HG03565 (cell line): ENCODE measurements around the gene ARHGAP5.

Source experiments
- ATAC-seq: cut with Tn5 transposase; IDR thresholded peaks from one replicate; pipeline ENCODE4 v1.9.1; 2021; ENCODE audit warnings: mild to moderate bottlenecking, moderate library complexity; ENCODE audit not compliant: unreplicated experiment

ARHGAP5 gene, protein sequence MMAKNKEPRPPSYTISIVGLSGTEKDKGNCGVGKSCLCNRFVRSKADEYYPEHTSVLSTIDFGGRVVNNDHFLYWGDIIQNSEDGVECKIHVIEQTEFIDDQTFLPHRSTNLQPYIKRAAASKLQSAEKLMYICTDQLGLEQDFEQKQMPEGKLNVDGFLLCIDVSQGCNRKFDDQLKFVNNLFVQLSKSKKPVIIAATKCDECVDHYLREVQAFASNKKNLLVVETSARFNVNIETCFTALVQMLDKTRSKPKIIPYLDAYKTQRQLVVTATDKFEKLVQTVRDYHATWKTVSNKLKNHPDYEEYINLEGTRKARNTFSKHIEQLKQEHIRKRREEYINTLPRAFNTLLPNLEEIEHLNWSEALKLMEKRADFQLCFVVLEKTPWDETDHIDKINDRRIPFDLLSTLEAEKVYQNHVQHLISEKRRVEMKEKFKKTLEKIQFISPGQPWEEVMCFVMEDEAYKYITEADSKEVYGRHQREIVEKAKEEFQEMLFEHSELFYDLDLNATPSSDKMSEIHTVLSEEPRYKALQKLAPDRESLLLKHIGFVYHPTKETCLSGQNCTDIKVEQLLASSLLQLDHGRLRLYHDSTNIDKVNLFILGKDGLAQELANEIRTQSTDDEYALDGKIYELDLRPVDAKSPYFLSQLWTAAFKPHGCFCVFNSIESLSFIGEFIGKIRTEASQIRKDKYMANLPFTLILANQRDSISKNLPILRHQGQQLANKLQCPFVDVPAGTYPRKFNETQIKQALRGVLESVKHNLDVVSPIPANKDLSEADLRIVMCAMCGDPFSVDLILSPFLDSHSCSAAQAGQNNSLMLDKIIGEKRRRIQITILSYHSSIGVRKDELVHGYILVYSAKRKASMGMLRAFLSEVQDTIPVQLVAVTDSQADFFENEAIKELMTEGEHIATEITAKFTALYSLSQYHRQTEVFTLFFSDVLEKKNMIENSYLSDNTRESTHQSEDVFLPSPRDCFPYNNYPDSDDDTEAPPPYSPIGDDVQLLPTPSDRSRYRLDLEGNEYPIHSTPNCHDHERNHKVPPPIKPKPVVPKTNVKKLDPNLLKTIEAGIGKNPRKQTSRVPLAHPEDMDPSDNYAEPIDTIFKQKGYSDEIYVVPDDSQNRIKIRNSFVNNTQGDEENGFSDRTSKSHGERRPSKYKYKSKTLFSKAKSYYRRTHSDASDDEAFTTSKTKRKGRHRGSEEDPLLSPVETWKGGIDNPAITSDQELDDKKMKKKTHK (N-terminal part only)

DNA sequence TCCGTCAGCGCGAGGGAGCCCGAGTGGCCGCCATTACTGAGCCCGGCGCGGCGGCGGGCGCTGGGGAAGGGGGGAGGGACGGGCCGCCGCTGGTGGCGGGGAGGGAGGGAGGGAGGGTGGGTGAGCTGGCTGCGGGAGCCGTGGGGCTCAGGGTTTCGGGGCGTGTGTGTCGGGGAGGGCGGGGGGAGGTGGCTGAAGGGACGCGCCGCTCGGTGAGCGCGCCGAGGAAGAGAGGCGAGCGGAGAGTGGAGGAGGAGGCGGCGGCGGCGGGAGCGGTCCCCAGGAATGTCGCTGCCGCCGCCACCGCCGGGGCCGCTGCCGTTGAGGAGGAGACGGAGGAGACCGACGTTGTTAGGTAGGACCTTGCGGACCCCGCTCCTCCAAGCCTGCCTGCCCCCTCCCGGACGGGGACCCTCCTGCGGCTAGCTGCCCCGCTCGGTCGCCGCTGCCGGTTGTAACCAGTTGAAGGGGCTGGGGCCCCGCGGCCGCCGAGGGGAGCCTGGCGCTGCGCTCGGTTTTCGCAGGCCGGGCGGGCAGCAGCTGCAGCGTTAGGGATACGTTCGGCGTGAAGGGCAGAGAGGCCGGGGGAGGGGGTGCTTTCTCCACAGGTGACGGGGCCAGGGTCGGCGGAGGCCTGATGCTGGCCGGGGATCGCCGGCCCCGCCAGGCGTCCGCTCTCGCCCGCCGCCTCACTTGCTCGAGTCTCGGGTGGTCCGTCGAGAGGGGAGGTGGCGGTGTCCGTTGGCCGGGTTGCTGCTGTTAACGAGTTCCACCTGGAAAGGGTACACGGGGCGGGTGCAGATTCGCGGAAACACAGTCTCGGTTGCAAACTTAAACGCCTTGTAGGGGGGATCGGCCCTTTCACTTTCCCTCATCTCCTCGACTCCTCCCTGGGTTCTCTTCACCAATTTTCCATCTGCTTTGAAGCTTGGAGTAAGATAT lies at the start of gene ARHGAP5:
Gene ARHGAP5 (plus strand): TSS at position 224 of the 942 bp plus-strand sequence. CDS start 13,366 bp downstream, outside the sequence.
- ATAC-seq, result peak; percentile 19

GRCh38 chr14:32028599-32028998 lies 48.5 kb upstream of the ARHGAP5 start:
- no peak for ATAC-seq

GRCh38 chr14:32033543-32033942 lies 43.6 kb upstream of the ARHGAP5 start:
- no peak for ATAC-seq

GRCh38 chr14:32038876-32039275 lies 38.2 kb upstream of the ARHGAP5 start:
- ATAC-seq, result no peak

DNA sequence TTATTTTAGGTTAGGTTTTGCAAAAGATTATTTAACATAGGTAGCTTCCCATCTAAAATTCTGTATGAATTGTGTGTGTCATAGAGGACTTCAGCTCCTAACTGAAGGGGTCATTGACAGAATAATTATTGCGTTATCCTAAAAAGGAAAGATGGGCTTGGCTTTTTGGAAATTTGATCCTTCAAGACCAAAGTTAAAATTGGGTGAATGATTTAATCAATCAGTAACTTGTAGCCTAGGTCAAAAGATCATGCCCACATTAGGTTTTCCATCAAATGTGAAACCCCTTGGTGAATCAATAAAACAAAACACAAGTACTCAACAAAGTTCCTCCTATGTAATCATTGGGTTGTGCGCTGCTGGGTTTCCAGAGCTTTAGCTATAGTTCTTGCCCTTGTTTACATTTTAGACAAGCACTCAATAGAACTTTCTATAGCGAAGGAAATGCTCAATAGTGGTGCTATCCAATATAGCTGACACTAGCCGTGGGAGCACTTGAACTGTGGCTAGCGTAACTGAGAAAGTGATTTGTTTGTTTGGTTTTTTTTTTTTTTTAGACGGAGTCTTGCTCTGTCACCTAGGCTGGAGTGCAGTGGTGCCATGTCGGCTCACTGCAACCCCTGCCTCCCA lies 37.6 kb upstream of the ARHGAP5 start:
- no peak for ATAC-seq

DNA sequence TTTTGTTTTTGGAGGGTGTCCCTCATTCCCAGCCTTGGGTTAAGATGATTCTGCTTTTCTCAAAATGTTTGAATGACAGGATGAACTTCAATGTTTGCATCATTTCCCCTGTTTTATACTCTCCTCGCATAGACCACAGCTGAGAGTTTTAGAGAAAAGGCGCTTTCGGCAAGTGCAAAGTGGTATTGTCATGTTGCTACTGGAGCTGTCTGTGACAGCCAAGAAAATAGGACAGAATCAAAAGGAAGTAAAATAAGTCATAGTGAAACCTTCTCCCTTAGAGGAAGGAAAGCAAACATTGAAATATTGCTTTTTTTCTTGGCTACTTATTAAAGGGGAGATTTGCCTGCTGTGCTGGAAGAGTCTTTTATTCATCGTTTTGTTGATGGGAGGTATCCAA lies 33.5 kb upstream of the ARHGAP5 start:
- no peak for ATAC-seq

DNA sequence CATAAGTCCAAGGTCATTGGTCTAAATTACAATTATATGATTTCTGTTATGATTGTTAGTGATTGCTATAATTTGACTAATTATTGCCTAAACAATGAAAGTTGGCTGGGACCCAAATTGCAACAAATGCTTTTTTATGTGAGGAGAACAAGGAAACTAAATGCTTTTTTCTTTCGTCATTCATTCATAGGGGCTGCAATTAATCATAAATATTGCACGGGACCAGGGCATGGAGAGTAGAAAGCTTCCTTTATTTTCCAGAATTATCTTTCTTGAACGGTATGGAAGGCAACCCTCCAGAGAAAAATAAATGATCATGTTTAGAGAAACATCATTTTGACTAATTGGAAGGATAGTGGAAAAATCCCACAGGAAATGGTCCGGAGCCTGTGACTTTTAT lies 32.6 kb upstream of the ARHGAP5 start:
- ATAC-seq, result no peak

DNA sequence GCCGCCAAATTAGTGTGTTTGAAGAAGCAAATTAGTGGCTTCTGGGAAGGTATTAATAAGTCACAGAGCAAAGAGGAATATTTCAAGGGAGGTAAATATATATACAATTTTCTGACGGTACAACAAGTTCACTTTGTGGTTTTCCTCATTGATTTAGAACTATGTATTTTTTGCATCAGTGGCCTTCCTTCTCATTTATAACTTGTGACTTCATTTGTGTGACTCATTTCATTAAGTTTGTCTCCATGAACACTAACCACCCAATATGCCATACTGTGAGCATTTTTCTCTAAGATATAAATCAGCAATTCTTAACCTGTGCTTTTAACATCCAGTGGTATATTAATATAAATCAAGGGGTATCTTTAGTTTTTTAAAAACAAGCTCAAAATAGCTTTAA lies 29.3 kb upstream of the ARHGAP5 start:
- ATAC-seq, result peak; percentile 59

GRCh38 chr14:32049361-32050088 lies 27.6 kb upstream of the ARHGAP5 start:
- ATAC-seq, result no peak

DNA sequence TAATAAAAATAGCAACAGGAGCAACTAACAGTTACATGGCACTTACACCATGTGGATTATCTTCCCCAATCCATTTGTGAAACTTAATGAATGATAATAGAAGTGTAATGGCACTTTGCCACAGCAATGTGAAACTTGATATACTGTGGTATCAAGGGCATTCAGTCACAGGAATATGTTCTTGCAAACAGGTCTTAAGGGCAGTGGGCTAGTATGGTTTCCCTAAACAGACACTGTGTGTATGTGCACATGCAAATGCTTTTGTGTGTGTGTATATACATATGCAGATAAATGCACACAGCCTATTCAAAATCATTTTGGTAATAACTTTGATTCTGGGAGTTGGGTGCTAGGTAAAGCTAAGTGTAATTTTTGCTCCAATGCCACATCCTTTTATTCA lies 26.2 kb upstream of the ARHGAP5 start:
- no peak for ATAC-seq

DNA sequence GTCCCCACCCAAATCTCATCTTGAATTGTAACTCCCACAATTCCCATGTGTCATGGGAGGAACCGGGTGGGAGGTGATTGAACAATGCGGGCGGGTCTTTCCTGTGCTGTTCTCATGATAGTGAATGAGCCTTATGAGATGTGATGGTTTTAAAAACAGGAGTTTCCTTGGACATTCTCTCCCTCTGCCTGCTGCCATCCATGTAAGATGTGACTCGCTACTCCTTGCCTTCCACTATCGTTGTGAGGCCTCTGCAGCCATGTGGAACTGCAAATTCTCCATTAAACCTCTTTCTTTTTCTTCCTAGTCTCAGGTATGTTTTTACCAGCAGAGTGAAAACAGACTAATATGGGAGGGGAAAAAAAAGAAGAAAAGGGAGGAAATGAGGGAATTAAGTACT lies 22.6 kb upstream of the ARHGAP5 start:
- no peak for ATAC-seq

GRCh38 chr14:32055175-32055574 lies 21.9 kb upstream of the ARHGAP5 start:
- no peak for ATAC-seq

- no peak for ATAC-seq
These were observed 17.4 kb upstream of the ARHGAP5 start for GRCh38 chr14:32059702-32060101.

- no peak for ATAC-seq
These were observed 12.2 kb upstream of the ARHGAP5 start for GRCh38 chr14:32064931-32065330.

DNA sequence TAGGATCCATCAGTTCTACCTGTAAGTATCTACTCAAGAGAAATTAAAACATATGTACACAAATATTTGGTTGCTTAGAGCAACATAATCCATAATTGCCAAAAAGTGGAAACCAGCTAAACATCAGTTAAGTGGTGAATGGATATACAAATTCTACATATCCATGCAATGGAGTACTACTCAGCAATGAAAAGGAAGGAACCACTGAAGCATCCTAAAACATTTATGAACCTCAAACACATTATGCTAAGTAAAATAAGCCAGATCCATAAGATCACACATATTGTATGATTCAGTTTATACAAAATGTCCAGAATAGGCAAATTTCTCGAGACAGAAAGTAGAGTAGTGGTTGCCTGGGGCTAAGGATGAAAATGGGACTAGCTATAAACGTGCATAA lies 8.4 kb upstream of the ARHGAP5 start:
- no peak for ATAC-seq

DNA sequence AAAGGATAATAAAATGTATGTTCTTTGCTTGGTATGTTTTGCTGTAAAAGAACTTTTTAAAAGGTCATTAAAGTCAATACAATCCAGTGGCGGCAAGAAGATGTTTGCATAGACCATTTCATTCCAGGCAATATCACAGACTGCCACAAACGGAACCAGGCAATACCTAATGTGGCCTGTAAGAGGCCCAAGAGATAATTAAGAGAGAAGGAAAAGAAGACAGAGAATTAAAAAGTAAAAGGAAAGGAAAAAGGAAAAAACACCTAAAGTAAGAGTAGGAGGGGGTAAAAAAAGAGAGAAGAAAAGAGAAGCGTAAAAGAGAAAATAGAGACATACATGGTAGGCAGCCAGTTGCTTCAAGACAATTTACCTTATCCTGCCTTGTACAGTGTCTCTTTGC lies 6.8 kb upstream of the ARHGAP5 start:
- no peak for ATAC-seq

GRCh38 chr14:32072676-32073075 lies 4.4 kb upstream of the ARHGAP5 start:
- no peak for ATAC-seq

DNA sequence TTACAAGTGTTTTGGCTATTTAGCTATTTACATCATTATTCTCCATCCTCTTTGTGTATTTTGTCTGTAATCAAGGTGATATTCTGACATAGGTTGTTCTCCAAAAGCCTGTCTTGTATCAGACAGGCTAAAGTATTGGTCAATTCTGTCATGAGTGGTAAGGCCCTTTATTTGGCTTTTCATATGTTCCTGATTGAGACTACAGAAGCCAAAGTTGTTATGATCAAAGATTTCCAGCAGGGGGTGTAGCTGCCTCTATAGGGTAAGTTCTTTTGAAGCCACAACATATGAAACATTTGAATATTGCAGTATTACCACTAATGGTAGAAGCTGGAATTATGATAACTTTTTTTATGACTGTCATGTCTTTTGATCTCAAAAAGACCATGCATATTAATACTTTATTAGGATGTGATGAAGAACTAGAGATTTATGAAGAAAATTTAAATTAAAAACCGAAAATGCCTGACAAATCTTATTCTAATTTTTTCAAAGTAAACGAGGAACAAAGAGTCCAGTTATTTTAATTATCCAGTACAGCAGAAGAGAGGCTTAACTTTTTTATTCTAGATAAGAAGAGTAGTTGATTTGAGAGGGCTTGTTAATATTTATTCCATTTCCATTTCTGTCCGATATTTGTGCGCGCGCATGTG lies 3.4 kb upstream of the ARHGAP5 start:
- peak; percentile 30 for ATAC-seq
